ENCODE results near the gene DISP2.

DISP2 gene

GRCh38 chr15:40413036-40413435 lies 55.0 kb downstream of the DISP2 start:
- H2AFZ ChIP-seq (ENCODE audit: low read length), result no peak overlapping the region

GRCh38 chr15:40414816-40415215 lies 56.8 kb downstream of the DISP2 start:
- no peak for DNase-seq (ENCODE audit: low spot score)

More at GRCh38 chr15:40413036-40413435, 55.0 kb downstream of the DISP2 start:
- H3K18ac ChIP-seq (ENCODE audit: low read length), result no peak overlapping the region
- H2AK5ac ChIP-seq (ENCODE audit: low read depth, low read length), result no peak overlapping the region
- H3K4me2 ChIP-seq (ENCODE audit: insufficient read depth, low read length, poor library complexity, severe bottlenecking), result no peak overlapping the region
- H2BK15ac ChIP-seq (ENCODE audit: low read length), result no peak overlapping the region
- no peak overlapping the region for H2BK5ac ChIP-seq (ENCODE audit: low read length)
- no peaks in the 10 kb centered on the region for H3K9me3 ChIP-seq (replicated peaks in 1 of 2; ENCODE audit: control insufficient read depth in 2 of 2, insufficient read depth in 1 of 2, low read depth in 1 of 2, low read length in 2 of 2)
- H3K27me3 ChIP-seq (ENCODE audit: control insufficient read depth in 3 of 3, insufficient read depth in 3 of 3, low read depth in 1 of 3, low read length in 3 of 3), result no peaks in the 10 kb centered on the region
- H2BK120ac ChIP-seq (ENCODE audit: low read depth, low read length), result no peak overlapping the region
- peaks cover 59 to 93% of the 10 kb centered on the region in 2 donors for H3K36me3 ChIP-seq (replicated peaks in 1 of 2; ENCODE audit: control insufficient read depth in 2 of 2, insufficient read depth in 2 of 2, low read length in 2 of 2)
- no peaks in the 10 kb centered on the region for H3K4me1 ChIP-seq (ENCODE audit: control insufficient read depth in 2 of 2, insufficient read depth in 1 of 2, low read depth in 1 of 2, low read length in 2 of 2)
- WGBS, 2 donors (ENCODE audit: extremely low coverage in 2 of 2, insufficient read length in 2 of 2, insufficient replicate concordance in 1 of 2), result no CpG with 5 or more reads among the region's 9 CpGs
- no peak overlapping the region for H3K27ac ChIP-seq (replicated peaks; ENCODE audit: low read length)
- H4K91ac ChIP-seq (ENCODE audit: low read depth, low read length, poor library complexity), result no peak overlapping the region
- no peak overlapping the region for H3K4me3 ChIP-seq (ENCODE audit: low read length in 2 of 2)
- H2BK12ac ChIP-seq (ENCODE audit: low read length), result no peak overlapping the region
- H3K23ac ChIP-seq (ENCODE audit: low read depth, low read length, poor library complexity), result no peak overlapping the region
- H3K14ac ChIP-seq (ENCODE audit: low read length), result no peak overlapping the region
- no peak overlapping the region for H3K9ac ChIP-seq (ENCODE audit: low read depth, low read length, poor library complexity)
- DNase-seq (ENCODE audit: low spot score), result no peak
- peaks cover 1% of the 10 kb centered on the region for H3K79me1 ChIP-seq (ENCODE audit: low read depth, low read length)
- H4K8ac ChIP-seq (ENCODE audit: low read depth, low read length), result no peak overlapping the region
- H3K4ac ChIP-seq (ENCODE audit: low read length), result no peak overlapping the region

GRCh38 chr15:40415226-40415625 lies 57.2 kb downstream of the DISP2 start:
- H3K4me1 ChIP-seq (ENCODE audit: control insufficient read depth in 2 of 2, insufficient read depth in 1 of 2, low read depth in 1 of 2, low read length in 2 of 2), result no peaks in the 10 kb centered on the region
- H3K9ac ChIP-seq (ENCODE audit: low read depth, low read length, poor library complexity), result no peak overlapping the region
- no peak overlapping the region for H3K14ac ChIP-seq (ENCODE audit: low read length)
- H2AFZ ChIP-seq (ENCODE audit: low read length), result no peak overlapping the region
- H2BK120ac ChIP-seq (ENCODE audit: low read depth, low read length), result no peak overlapping the region
- H4K8ac ChIP-seq (ENCODE audit: low read depth, low read length), result no peak overlapping the region
- H3K27ac ChIP-seq (replicated peaks; ENCODE audit: low read length), result no peak overlapping the region
- H3K4me2 ChIP-seq (ENCODE audit: insufficient read depth, low read length, poor library complexity, severe bottlenecking), result no peak overlapping the region
- peaks cover 53 to 78% of the 10 kb centered on the region in 2 donors for H3K36me3 ChIP-seq (replicated peaks in 1 of 2; ENCODE audit: control insufficient read depth in 2 of 2, insufficient read depth in 2 of 2, low read length in 2 of 2)
- no peak overlapping the region for H3K4me3 ChIP-seq (ENCODE audit: low read length in 2 of 2)
- H2BK5ac ChIP-seq (ENCODE audit: low read length), result no peak overlapping the region
- H4K91ac ChIP-seq (ENCODE audit: low read depth, low read length, poor library complexity), result no peak overlapping the region
- no peak overlapping the region for H2BK12ac ChIP-seq (ENCODE audit: low read length)
- H3K23ac ChIP-seq (ENCODE audit: low read depth, low read length, poor library complexity), result no peak overlapping the region
- no peaks in the 10 kb centered on the region for H3K9me3 ChIP-seq (replicated peaks in 1 of 2; ENCODE audit: control insufficient read depth in 2 of 2, insufficient read depth in 1 of 2, low read depth in 1 of 2, low read length in 2 of 2)
- peaks cover 1% of the 10 kb centered on the region for H3K79me1 ChIP-seq (ENCODE audit: low read depth, low read length)
- H3K18ac ChIP-seq (ENCODE audit: low read length), result no peak overlapping the region
- no CpG with 5 or more reads among the region's 10 CpGs for whole genome bisulfite sequencing, 2 donors (ENCODE audit: extremely low coverage in 2 of 2, insufficient read length in 2 of 2, insufficient replicate concordance in 1 of 2)
- no peak overlapping the region for H2BK15ac ChIP-seq (ENCODE audit: low read length)
- H3K4ac ChIP-seq (ENCODE audit: low read length), result no peak overlapping the region
- no peaks in the 10 kb centered on the region for H3K27me3 ChIP-seq (ENCODE audit: control insufficient read depth in 3 of 3, insufficient read depth in 3 of 3, low read depth in 1 of 3, low read length in 3 of 3)
- no peak overlapping the region for H2AK5ac ChIP-seq (ENCODE audit: low read depth, low read length)
- no peak for DNase-seq (ENCODE audit: low spot score)

More at GRCh38 chr15:40414816-40415215, 56.8 kb downstream of the DISP2 start:
- Histone ChIP-seq H3K36me3 (replicated peaks in 1 of 2; ENCODE audit: control insufficient read depth in 2 of 2, insufficient read depth in 2 of 2, low read length in 2 of 2) (peaks cover 56 to 82% of the 10 kb centered on the region in 2 donors), H4K91ac (ENCODE audit: low read depth, low read length, poor library complexity) (no peak overlapping the region), H3K79me1 (ENCODE audit: low read depth, low read length) (peaks cover 1% of the 10 kb centered on the region), H3K4me1 (ENCODE audit: control insufficient read depth in 2 of 2, insufficient read depth in 1 of 2, low read depth in 1 of 2, low read length in 2 of 2) (no peaks in the 10 kb centered on the region), H3K9ac (ENCODE audit: low read depth, low read length, poor library complexity) (no peak overlapping the region), H3K4me2 (ENCODE audit: insufficient read depth, low read length, poor library complexity, severe bottlenecking) (no peak overlapping the region), H2BK12ac (ENCODE audit: low read length) (no peak overlapping the region), H3K23ac (ENCODE audit: low read depth, low read length, poor library complexity) (no peak overlapping the region), H3K27me3 (ENCODE audit: control insufficient read depth in 3 of 3, insufficient read depth in 3 of 3, low read depth in 1 of 3, low read length in 3 of 3) (no peaks in the 10 kb centered on the region), H2BK15ac (ENCODE audit: low read length) (no peak overlapping the region), H2BK120ac (ENCODE audit: low read depth, low read length) (no peak overlapping the region), H3K4ac (ENCODE audit: low read length) (no peak overlapping the region), H2AFZ (ENCODE audit: low read length) (no peak overlapping the region), H3K14ac (ENCODE audit: low read length) (no peak overlapping the region), H3K4me3 (ENCODE audit: low read length in 2 of 2) (no peak overlapping the region), H3K9me3 (replicated peaks in 1 of 2; ENCODE audit: control insufficient read depth in 2 of 2, insufficient read depth in 1 of 2, low read depth in 1 of 2, low read length in 2 of 2) (no peaks in the 10 kb centered on the region), H4K8ac (ENCODE audit: low read depth, low read length) (no peak overlapping the region), H2BK5ac (ENCODE audit: low read length) (no peak overlapping the region), H3K18ac (ENCODE audit: low read length) (no peak overlapping the region), H3K27ac (replicated peaks; ENCODE audit: low read length) (no peak overlapping the region), H2AK5ac (ENCODE audit: low read depth, low read length) (no peak overlapping the region)
- WGBS, 2 donors (ENCODE audit: extremely low coverage in 2 of 2, insufficient read length in 2 of 2, insufficient replicate concordance in 1 of 2), result no CpG with 5 or more reads among the region's 7 CpGs

GRCh38 chr15:40416056-40416455 lies 58.0 kb downstream of the DISP2 start:
- Histone ChIP-seq H3K27ac (replicated peaks; ENCODE audit: low read length) (no peak overlapping the region), H3K27me3 (ENCODE audit: control insufficient read depth in 3 of 3, insufficient read depth in 3 of 3, low read depth in 1 of 3, low read length in 3 of 3) (no peaks in the 10 kb centered on the region), H3K9me3 (replicated peaks in 1 of 2; ENCODE audit: control insufficient read depth in 2 of 2, insufficient read depth in 1 of 2, low read depth in 1 of 2, low read length in 2 of 2) (no peaks in the 10 kb centered on the region), H3K23ac (ENCODE audit: low read depth, low read length, poor library complexity) (peak overlapping the region; percentile 2), H2AK5ac (ENCODE audit: low read depth, low read length) (no peak overlapping the region), H3K18ac (ENCODE audit: low read length) (no peak overlapping the region), H2BK15ac (ENCODE audit: low read length) (no peak overlapping the region), H2BK5ac (ENCODE audit: low read length) (no peak overlapping the region), H3K36me3 (replicated peaks in 1 of 2; ENCODE audit: control insufficient read depth in 2 of 2, insufficient read depth in 2 of 2, low read length in 2 of 2) (peaks cover 45 to 70% of the 10 kb centered on the region in 2 donors), H3K4me2 (ENCODE audit: insufficient read depth, low read length, poor library complexity, severe bottlenecking) (no peak overlapping the region), H3K14ac (ENCODE audit: low read length) (peak overlapping the region; percentile 25), H3K4me1 (ENCODE audit: control insufficient read depth in 2 of 2, insufficient read depth in 1 of 2, low read depth in 1 of 2, low read length in 2 of 2) (no peaks in the 10 kb centered on the region), H3K4ac (ENCODE audit: low read length) (no peak overlapping the region), H2BK12ac (ENCODE audit: low read length) (peak overlapping the region; percentile 35), H3K4me3 (ENCODE audit: low read length in 2 of 2) (peak overlapping the region in 1 of 2 donors; percentile 3), H3K79me1 (ENCODE audit: low read depth, low read length) (peaks cover 1% of the 10 kb centered on the region), H2AFZ (ENCODE audit: low read length) (no peak overlapping the region), H3K9ac (ENCODE audit: low read depth, low read length, poor library complexity) (peak overlapping the region; percentile 13), H2BK120ac (ENCODE audit: low read depth, low read length) (no peak overlapping the region), H4K91ac (ENCODE audit: low read depth, low read length, poor library complexity) (no peak overlapping the region), H4K8ac (ENCODE audit: low read depth, low read length) (no peak overlapping the region)
- no peak for DNase-seq (ENCODE audit: low spot score)
- no CpG with 5 or more reads among the region's 14 CpGs for WGBS, 2 donors (ENCODE audit: extremely low coverage in 2 of 2, insufficient read length in 2 of 2, insufficient replicate concordance in 1 of 2)

Measured in neuronal stem cell (in vitro differentiated cells).